HTERT RPE-1 (cell line): Measurements from ENCODE around the gene CAPN2.

Experiments
- in situ Hi-C: fragments of 300-500 bp; cut with MboI; formaldehyde crosslinking; loops from 4 replicates; pipeline ENCODE4 v1.14.3; 2020; ENCODE audit warnings: low sequenced_read_pairs

The CAPN2 gene

GRCh38 chr1:223712194-223712849, at the start of gene CAPN2:
Gene CAPN2, plus strand, starts transcription at chr1:223712539. Its CDS starts 102 bp downstream, at chr1:223712641.
- in situ Hi-C loops, result no loop called here

- in situ Hi-C loops, result no loop called here
Observed at GRCh38 chr1:223662943-223663342, 49.4 kb upstream of the CAPN2 start.

- in situ Hi-C loops, result no loop called here
Observed at GRCh38 chr1:223664106-223664505, 48.2 kb upstream of the CAPN2 start.

- in situ Hi-C loops, result no loop called here
Observed at GRCh38 chr1:223665592-223666312, 46.6 kb upstream of the CAPN2 start, which contains the start of gene CAPN8. Gene CAPN8, minus strand, starts transcription at chr1:223665701. Its CDS starts 55 bp downstream, at chr1:223665646.

- in situ Hi-C loops, result no loop called here
Observed at GRCh38 chr1:223667484-223668182, 44.7 kb upstream of the CAPN2 start.

GRCh38 chr1:223669003-223669795, 43.1 kb upstream of the CAPN2 start:
- in situ Hi-C loops, result no loop called here

GRCh38 chr1:223670458-223671159, 41.7 kb upstream of the CAPN2 start:
- in situ Hi-C loops, result no loop called here

GRCh38 chr1:223674119-223674890, 38.0 kb upstream of the CAPN2 start:
- in situ Hi-C loops, result no loop called here

- in situ Hi-C loops, result no loop called here
Observed at GRCh38 chr1:223678841-223679240, 33.5 kb upstream of the CAPN2 start.

- in situ Hi-C loops, result no loop called here
Observed at GRCh38 chr1:223680188-223680587, 32.2 kb upstream of the CAPN2 start.

- in situ Hi-C loops, result no loop called here
Observed at GRCh38 chr1:223682502-223682901, 29.8 kb upstream of the CAPN2 start.

GRCh38 chr1:223683586-223684487, 28.5 kb upstream of the CAPN2 start:
- in situ Hi-C loops, result no loop called here

GRCh38 chr1:223684488-223684792, 27.9 kb upstream of the CAPN2 start:
- in situ Hi-C loops, result no loop called here

GRCh38 chr1:223691121-223691520, 21.2 kb upstream of the CAPN2 start:
- in situ Hi-C loops, result no loop called here

GRCh38 chr1:223695014-223695548, 17.3 kb upstream of the CAPN2 start:
- in situ Hi-C loops, result no loop called here

- in situ Hi-C loops, result no loop called here
Observed at GRCh38 chr1:223695941-223696340, 16.4 kb upstream of the CAPN2 start.

- in situ Hi-C loops, result no loop called here
Observed at GRCh38 chr1:223700388-223700918, 11.9 kb upstream of the CAPN2 start.

- in situ Hi-C loops, result no loop called here
Observed at GRCh38 chr1:223700942-223701637, 11.2 kb upstream of the CAPN2 start.
